Measurements from ENCODE around the gene ATOX1. TPM values are rescaled to one million over a fixed set of nuclear protein-coding genes. Genes with fewer than 3 reads are reported as not detected.

ATOX1 gene
- total RNA-seq, 1 donor from 2014 or later, result 265 TPM

DNA sequence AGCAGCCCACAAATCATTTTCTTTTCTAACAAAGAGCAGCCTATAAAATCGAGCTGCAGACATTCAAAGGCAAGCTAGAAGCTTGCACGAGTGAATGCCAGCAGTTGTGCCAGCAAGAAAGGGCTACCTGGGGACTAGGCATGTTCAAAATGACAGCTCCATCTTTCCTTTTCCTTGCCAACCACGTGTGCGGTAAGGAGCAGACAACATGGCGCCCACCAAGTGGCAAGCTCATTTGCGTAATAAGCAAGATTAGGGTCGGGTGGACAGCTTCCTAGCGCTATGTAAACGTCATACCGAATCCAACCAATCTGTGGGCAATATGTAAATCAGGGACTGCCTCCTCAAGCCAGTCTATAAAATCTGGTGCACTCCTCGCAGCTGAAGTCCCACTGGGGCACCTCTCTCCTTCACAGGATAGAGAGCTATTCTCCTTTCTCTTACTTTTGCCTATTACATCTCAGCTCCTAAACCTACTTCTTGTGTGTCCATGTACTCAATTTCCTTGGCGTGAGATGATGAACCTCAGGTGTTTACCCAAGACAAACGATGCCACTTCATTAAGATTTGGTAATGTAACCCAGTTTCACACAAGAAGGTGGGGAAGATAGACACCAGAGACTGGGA, 49.2 kb downstream of the ATOX1 start:
- DNase-seq (ENCODE audit: low read depth) (no peak), FAIRE-seq (no peak)
- H3K4me3 Mint-ChIP-seq (ENCODE audit: unreplicated experiment), result no peak overlapping the region
- H3K9me3 ChIP-seq (ENCODE audit: insufficient read depth, low read depth, low read length), result no peaks in the 10 kb centered on the region
- H3K4me1 Mint-ChIP-seq (ENCODE audit: low read depth, unreplicated experiment), result peaks cover 10% of the 10 kb centered on the region
- TF ChIP-seq, protein P1, sequence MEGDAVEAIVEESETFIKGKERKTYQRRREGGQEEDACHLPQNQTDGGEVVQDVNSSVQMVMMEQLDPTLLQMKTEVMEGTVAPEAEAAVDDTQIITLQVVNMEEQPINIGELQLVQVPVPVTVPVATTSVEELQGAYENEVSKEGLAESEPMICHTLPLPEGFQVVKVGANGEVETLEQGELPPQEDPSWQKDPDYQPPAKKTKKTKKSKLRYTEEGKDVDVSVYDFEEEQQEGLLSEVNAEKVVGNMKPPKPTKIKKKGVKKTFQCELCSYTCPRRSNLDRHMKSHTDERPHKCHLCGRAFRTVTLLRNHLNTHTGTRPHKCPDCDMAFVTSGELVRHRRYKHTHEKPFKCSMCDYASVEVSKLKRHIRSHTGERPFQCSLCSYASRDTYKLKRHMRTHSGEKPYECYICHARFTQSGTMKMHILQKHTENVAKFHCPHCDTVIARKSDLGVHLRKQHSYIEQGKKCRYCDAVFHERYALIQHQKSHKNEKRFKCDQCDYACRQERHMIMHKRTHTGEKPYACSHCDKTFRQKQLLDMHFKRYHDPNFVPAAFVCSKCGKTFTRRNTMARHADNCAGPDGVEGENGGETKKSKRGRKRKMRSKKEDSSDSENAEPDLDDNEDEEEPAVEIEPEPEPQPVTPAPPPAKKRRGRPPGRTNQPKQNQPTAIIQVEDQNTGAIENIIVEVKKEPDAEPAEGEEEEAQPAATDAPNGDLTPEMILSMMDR (IDR thresholded peaks at IDR 0.05; ENCODE audit: insufficient read depth, low read depth, low read length), result no peak
- no peak for TF ChIP-seq EZH2 (IDR thresholded peaks at IDR 0.05; ENCODE audit: insufficient read depth, low read length)
- no peak overlapping the region for H3K4me3 ChIP-seq (ENCODE audit: insufficient read depth, low read depth, low read length)
- H3K36me3 ChIP-seq (ENCODE audit: insufficient read depth, low read length), result no peaks in the 10 kb centered on the region
- peaks cover 6% of the 10 kb centered on the region for H3K9me3 Mint-ChIP-seq (ENCODE audit: unreplicated experiment)
- H3K9ac ChIP-seq (ENCODE audit: low read length), result no peak overlapping the region
- H3K27ac Mint-ChIP-seq (ENCODE audit: unreplicated experiment), result no peak overlapping the region
- H3K27me3 ChIP-seq (ENCODE audit: insufficient read depth, low read length), result no peaks in the 10 kb centered on the region
- H3K79me2 ChIP-seq (ENCODE audit: insufficient read depth, low read length), result no peaks in the 10 kb centered on the region
- no peaks in the 10 kb centered on the region for H4K20me1 ChIP-seq (ENCODE audit: insufficient read depth, low read length)
- no peak overlapping the region for H3K4me2 ChIP-seq (ENCODE audit: low read length)
- no peak overlapping the region for H3K27ac ChIP-seq (ENCODE audit: low read depth, low read length)
- no peak overlapping the region for H2AFZ ChIP-seq (ENCODE audit: low read depth, low read length)
- H3K36me3 Mint-ChIP-seq (ENCODE audit: low read depth, unreplicated experiment), result no peaks in the 10 kb centered on the region
- H3K4me1 ChIP-seq (ENCODE audit: insufficient read depth, low read length), result no peaks in the 10 kb centered on the region
- no peaks in the 10 kb centered on the region for H3K27me3 Mint-ChIP-seq (ENCODE audit: low read depth, unreplicated experiment)

DNA sequence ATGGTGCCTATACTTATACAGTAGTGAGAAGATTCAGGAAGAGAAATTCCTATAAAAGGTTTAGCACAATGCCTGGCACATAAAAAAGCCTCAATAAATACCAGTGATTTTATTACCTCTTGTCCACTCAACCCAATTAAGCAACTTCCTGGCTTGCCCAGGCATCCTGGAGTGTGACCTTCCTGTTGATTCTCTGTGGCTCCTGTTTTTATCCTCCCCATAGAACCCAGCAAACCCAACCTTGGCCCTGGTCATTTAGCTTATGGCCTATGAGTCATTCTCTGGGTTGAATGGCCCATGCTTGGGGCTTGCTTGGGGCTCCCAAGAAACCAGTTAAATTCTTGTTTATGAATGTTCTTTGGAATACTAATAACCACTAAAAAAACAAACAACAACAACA, 50.3 kb downstream of the ATOX1 start:
- Histone ChIP-seq H3K27ac (ENCODE audit: low read depth, low read length) (no peak overlapping the region), H2AFZ (ENCODE audit: low read depth, low read length) (no peak overlapping the region), H3K4me3 (ENCODE audit: insufficient read depth, low read depth, low read length) (no peak overlapping the region), H3K27me3 (ENCODE audit: insufficient read depth, low read length) (no peaks in the 10 kb centered on the region), H3K36me3 (ENCODE audit: insufficient read depth, low read length) (no peaks in the 10 kb centered on the region), H3K4me1 (ENCODE audit: insufficient read depth, low read length) (no peaks in the 10 kb centered on the region), H4K20me1 (ENCODE audit: insufficient read depth, low read length) (no peaks in the 10 kb centered on the region), H3K79me2 (ENCODE audit: insufficient read depth, low read length) (no peaks in the 10 kb centered on the region), H3K9ac (ENCODE audit: low read length) (no peak overlapping the region), H3K9me3 (ENCODE audit: insufficient read depth, low read depth, low read length) (no peaks in the 10 kb centered on the region), H3K4me2 (ENCODE audit: low read length) (no peak overlapping the region)
- Mint-ChIP-seq H3K27me3 (ENCODE audit: low read depth, unreplicated experiment) (no peaks in the 10 kb centered on the region), H3K4me1 (ENCODE audit: low read depth, unreplicated experiment) (peaks cover 15% of the 10 kb centered on the region), H3K27ac (ENCODE audit: unreplicated experiment) (peak overlapping the region; percentile 44), H3K9me3 (ENCODE audit: unreplicated experiment) (peaks cover 7% of the 10 kb centered on the region), H3K4me3 (ENCODE audit: unreplicated experiment) (peak overlapping the region; percentile 50), H3K36me3 (ENCODE audit: low read depth, unreplicated experiment) (no peaks in the 10 kb centered on the region)
- TF ChIP-seq, protein P1 (IDR thresholded peaks at IDR 0.05; ENCODE audit: insufficient read depth, low read depth, low read length), result no peak
- DNase-seq (ENCODE audit: low read depth) (no peak), FAIRE-seq (no peak)

DNA sequence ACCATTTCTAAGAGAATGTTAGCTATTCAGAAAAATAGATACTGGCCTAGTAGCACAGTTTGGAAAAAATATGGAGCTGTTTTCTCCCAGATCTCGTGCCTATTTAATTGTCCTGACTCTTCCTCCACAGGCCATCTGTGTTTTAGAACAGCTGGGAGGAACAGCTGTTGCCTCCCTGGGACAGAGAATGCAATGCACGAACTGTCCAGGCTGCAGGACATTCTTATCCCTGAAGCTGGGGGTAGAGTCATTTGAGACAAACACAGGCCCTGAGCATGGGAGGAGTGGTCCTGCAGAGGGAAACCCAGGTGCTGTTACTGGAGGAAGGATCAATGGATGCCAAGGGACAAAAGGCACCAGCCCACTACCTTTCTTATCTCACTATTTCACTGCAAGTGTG, 50.9 kb downstream of the ATOX1 start:
- Mint-ChIP-seq H3K27me3 (ENCODE audit: low read depth, unreplicated experiment) (no peaks in the 10 kb centered on the region), H3K9me3 (ENCODE audit: unreplicated experiment) (peaks cover 7% of the 10 kb centered on the region), H3K4me3 (ENCODE audit: unreplicated experiment) (no peak overlapping the region), H3K27ac (ENCODE audit: unreplicated experiment) (no peak overlapping the region), H3K36me3 (ENCODE audit: low read depth, unreplicated experiment) (no peaks in the 10 kb centered on the region), H3K4me1 (ENCODE audit: low read depth, unreplicated experiment) (peaks cover 15% of the 10 kb centered on the region)
- Histone ChIP-seq H4K20me1 (ENCODE audit: insufficient read depth, low read length) (no peaks in the 10 kb centered on the region), H2AFZ (ENCODE audit: low read depth, low read length) (no peak overlapping the region), H3K4me1 (ENCODE audit: insufficient read depth, low read length) (no peaks in the 10 kb centered on the region), H3K36me3 (ENCODE audit: insufficient read depth, low read length) (no peaks in the 10 kb centered on the region), H3K4me2 (ENCODE audit: low read length) (no peak overlapping the region), H3K9me3 (ENCODE audit: insufficient read depth, low read depth, low read length) (no peaks in the 10 kb centered on the region), H3K79me2 (ENCODE audit: insufficient read depth, low read length) (no peaks in the 10 kb centered on the region), H3K4me3 (ENCODE audit: insufficient read depth, low read depth, low read length) (no peak overlapping the region), H3K27ac (ENCODE audit: low read depth, low read length) (no peak overlapping the region), H3K9ac (ENCODE audit: low read length) (no peak overlapping the region), H3K27me3 (ENCODE audit: insufficient read depth, low read length) (no peaks in the 10 kb centered on the region)
- no peak for FAIRE-seq
- DNase-seq (ENCODE audit: low read depth), result no peak
- TF ChIP-seq EZH2 (IDR thresholded peaks at IDR 0.05; ENCODE audit: insufficient read depth, low read length), result no peak
- TF ChIP-seq, protein P1 (IDR thresholded peaks at IDR 0.05; ENCODE audit: insufficient read depth, low read depth, low read length), result no peak
